Measurements from ENCODE around the gene SOD3.
A peak's percentile ranks its signal among the peaks of the same experiment; 100 is the strongest.

Gene SOD3

DNA sequence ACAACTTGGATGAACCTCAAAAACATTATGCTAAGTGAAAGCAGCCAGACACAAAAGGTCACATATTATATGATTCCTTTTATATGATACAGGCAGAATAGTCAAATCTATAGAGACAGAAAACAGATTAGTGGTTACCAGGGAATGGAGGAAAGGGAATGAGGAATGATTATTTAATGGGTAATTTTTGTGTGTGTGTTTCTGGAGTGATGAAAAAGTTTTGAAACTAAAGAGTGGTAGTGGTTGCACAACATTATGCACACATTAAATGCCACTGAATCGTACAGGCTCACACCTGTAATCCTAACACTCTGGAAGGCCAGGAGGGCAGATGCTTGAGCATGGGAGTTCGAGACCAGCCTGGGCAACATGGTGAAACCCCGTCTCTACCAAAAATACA is 19.6 kb upstream of the SOD3 start:
- DNase-seq = no peak

DNA sequence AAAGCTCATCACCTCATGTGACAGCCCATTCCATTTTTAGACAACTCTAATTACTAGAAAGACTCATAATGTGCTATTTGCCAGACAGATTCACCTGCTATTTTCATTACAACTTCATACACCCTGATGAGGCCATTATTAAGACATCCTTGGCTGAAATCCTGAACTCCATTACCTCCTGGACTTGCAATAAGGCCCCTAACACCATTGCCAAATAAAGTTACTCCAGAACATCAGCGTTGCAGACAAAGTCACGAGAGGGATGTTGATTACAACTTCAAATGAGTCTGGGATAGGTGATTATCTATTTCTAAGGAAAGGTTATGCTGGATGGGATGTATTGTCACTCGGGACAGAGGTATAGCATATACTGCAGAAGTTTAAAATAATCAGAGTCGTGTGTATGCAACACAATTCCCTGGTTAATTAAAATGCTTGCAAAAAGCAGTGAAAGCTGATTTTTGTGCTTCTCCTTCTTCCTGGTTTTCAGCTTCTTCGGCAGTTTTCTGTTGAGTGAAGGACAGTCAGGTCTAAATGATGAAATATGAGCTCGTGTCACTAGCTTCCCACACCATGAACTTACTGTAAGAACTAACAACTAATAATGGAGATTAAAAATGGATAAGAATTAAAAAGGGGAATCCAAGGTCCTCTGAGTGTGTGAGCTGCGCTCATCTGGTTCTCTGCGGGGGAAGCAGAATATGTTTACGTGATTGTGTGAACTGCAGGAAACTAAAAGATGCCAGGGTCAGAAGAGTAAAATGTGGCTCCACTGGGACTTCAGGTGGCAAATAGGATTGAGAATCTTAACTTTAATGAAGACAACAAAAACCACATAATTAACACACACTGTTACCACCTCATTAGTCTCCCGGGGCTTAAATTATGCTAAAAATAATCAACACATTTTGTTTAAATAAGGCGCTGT is 17.6 kb upstream of the SOD3 start:
- no peak for DNase-seq

DNA sequence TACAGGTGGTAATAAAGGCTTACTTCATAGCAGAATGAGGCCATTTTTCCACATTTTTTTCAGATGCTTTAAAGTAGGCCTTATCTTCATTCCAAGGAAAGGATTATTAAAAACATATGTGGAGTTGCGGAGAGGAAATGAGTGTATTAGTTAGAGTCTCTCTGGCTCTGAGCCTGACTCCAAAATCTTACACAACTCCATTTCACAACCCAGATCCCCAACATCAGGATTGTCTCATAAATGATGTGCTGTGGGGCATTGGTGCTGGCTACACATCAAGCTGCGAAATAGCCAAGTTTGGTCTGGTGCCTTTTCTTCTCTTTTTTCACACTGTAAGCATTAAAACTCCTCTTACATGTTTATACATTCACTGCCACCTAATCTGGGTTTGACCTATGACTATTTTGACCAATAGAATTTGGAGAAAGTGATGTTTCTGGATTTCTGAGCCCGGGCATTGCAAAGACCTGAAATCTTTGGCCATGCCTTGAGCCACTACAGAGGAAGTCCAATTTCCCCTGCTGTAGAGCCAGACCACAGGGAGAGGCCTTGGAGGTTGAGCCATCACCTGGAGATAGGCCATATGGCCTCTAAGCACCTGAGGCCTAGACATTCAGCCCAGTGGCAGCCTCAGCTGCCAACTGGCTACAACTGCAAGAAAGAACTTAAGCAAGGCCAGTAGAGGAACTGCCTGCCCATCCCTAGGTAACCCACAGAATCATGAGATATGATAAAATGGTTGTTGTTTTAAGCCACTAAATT is 16.7 kb upstream of the SOD3 start:
- peak; percentile 27 to 28 for DNase-seq

DNA sequence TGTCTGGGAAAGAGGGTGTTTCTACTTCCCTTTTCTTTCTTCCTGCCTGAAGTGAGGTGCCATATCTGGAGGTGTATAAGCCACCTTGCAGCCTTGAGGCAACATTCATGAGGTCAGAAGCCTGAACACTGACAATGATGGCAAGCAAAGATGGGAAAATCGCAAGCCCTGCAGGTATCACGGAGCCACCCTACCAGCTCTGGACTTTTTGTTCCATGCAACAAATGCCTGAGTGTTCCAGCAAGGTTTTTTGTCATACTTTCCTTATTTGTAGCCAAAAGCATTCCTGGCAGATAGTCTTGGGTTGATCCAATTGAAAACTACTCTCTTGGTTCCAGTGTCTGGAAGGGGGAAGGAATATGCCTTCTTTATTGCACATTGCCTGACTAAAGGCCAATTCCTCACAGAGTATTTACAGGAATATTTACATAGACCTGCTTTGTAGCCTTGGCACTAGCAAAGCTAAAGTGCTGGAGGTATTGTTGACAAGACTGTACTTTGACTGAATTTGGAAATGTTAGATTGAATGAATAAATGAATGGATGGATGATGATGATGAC is 14.4 kb upstream of the SOD3 start:
- no peak for DNase-seq

DNA sequence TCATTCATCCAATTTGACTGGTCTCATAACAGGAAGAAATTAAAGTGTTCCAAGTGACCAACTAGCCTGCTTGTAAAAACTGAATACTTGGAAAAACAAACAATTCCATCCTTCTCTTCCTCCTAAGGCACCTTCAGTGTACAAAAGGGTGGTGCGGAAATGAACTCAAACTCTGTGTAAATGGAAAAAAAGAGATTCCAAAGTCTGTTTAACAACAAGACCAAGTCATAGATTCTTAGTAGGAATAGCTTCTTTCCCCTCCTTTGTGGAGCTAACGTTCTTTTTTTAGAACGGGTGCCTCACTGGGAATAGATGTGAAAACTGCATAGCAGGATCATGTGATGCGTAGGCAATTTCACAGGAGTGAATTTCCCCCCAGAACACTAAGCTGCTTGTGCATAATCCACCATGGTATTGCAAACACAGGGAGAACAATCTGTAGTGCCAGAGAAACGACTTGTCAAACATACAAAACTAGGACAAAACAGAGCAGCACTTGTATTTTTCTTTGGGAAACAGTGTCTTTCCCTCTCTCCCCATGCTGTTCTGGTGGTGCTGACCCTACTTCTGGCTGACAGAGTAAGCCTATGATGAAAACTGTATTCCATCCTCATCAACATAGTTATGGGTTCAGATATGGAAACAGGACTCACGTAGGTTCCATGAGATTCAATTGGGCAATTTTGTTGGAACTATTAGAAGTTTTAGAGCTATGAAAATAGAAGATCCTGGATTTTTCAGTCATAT is 13.2 kb upstream of the SOD3 start:
- DNase-seq = no peak

DNA sequence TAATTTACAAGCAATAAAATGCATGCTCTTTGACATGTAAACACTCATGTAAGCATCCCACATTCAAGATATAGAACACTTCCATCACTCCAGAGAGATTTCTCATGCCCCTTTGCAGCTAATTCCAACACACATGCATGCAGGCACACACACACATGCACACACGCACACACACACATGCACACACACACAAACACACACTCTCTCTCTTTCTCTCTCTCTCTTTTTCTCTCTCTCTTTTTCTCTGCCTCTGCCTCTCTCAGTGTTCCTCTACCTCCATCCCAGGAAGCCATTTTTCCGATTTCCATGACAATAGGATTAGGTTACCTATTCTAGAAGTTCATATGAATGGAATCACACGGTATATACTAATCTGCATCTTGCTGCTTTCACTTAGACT is 11.9 kb upstream of the SOD3 start:
- no peak for DNase-seq

DNA sequence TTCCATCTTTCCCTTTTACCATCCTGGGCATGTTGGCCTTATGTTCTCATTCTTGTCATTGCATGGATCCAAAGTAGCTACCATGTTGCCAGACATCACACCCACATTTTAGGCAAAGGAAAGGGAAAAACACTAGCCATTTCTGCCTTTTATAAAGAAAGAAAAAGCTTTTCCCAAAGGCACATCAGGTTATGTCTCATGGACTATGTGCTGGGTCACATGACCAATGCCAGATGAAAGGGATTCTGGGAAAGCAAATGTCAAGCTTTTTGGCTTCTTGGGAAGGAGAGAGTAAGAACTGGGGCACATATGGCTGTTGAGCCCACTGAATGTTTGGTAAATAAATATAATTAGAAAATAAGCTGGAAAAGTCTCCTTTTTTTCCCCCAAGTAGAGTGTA is 4.3 kb upstream of the SOD3 start:
- no peak for DNase-seq

DNA sequence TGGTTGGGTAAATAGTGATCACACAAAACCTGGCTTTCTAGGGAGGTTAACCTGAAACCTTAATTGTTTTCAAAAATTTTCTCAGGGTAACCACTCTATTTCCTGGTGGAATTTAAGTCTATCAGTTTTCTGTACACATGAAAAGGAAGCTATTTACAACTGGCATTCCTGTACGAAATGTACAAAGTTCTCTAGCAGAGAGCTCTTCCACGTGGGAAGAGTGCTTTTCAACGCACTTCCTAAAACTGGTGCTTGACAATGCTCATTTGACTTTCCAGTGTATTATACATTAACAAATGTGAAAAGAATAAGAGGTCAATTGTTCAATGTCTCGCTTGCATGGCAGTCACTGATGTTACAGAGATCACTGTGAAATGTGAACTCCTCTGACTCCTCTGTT is 2.8 kb upstream of the SOD3 start:
- no peak for DNase-seq

DNA sequence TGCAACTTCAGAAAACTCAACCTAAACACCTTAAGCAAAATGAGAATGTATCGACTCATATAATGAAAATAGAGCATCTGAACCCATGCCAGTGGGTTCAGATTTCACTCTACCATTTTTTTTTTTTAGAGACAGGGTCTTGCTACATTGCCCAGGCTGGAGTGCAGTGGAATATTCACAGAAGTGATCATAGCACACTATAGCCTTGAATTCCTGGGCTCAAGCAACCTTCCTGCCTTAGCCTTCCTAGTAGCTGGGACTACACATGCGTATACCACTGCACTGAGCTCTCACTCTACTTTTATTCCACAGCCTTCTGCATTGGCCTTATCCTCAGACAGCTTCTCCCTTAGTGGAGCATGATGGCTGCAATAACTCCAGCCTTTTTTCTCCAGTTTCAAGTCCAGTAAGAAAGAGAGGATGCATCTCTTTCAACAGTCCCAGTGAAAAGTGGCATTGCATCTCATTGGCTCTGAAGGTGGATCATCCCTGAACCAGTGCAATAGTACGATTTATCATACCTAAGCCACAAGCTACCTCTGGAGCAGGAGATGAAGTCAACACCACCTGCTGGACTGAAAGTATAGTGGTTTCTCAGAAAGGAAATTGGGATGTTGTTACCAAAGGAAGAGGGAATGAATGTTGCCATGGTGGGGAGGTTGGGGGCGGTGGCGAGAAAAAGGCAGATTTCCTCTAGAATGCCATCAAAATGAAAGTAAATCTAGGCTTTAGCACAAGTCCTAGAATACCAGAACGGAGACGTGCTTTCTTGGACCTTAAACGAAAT is 2.0 kb upstream of the SOD3 start:
- DNase-seq = peak in 1 of 2 donors; percentile 43

DNA sequence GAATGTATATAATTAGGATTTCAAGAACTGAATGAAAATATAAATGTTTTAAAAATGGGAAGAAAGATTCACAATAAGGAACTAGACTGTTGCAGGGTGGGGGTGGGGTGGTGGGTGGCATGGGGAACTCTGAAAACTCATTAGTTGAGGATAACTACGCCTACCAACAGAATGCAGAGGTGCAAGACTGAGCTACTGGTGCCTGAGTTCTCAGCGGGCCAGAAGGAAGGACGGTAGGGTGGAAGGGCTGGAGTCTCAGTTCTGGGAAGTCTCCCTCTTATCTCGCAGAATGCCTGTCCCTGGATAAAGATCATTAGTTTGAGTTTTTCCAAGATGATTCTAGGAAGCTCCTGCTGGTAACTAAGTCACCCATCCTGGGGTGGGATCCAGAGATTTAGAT is 1.3 kb upstream of the SOD3 start:
- peak; percentile 55 to 74 for DNase-seq

DNA sequence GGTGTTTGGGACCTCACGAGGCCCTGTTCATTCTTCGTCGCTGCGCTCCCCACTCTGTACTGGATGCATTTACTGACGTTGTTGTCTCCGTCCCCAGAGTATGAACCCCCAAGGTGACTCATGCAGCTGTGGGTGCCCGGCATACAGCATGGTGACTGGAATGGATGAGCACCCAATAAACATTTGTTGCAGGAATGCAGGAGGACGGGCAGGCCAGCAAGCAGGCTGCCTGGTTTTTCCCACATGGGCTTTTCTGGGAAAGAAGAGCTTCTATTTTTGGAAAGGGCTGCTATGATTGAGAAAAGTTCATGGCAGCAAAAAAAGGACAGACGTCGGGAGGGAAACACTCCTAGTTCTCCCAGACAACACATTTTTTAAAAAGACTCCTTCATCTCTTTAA is 893 bp upstream of the SOD3 start:
- DNase-seq = no peak

DNA sequence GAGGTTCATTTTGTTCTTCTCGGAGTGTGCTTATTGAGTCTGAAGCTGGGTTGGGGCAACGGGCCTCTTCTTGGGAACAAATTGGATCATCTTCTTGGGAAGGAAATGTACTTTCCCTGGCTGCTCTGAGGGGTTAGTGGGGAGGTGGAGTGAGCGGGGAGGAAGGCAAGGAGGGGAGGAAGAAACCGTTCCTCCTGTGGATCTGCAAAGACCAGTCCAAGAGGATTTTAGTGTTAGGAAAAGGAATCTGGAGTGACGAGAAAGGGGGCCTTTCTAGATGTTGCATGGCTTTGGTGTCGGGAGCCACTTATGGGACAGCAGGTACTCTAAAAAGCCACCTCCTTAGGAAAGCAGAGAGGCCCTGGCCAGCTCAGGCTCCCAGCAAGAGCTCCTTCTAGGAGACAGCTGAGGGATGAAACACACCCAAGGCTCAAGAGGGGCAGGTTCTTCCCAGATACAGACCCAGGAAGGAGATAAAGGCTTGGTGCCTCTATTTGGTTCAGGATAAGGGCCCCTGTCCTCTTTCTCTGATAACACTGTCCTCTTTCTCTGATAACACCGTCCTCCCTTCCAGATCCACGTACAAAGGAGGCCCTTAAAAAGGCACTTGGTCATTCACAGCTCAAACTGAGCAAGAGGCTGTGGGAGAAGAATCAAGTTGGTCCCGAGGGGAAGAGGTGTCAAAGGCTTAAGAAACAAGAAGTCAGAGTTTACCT is 451 bp downstream of the SOD3 start:
- no peak for DNase-seq

DNA sequence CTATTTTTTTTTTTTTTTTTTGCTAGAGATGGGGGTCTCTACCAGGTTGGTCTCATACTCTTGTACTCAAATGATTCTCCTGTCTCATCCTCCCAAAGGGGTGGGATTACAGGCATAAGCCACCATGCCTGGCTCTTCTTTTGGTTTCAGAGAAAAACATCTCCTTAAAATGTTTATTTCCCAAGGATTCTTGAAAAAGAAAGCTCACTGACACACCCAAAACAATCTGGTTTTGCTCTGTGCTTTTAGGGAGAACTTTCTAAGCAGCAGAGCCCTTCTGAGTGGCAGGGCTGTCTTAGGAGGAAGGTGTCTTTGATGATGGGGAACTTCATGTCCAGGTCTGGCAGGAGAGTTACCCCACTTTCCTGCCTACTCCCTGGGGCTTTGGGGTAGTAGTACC is 1.2 kb downstream of the SOD3 start:
- DNase-seq = no peak

DNA sequence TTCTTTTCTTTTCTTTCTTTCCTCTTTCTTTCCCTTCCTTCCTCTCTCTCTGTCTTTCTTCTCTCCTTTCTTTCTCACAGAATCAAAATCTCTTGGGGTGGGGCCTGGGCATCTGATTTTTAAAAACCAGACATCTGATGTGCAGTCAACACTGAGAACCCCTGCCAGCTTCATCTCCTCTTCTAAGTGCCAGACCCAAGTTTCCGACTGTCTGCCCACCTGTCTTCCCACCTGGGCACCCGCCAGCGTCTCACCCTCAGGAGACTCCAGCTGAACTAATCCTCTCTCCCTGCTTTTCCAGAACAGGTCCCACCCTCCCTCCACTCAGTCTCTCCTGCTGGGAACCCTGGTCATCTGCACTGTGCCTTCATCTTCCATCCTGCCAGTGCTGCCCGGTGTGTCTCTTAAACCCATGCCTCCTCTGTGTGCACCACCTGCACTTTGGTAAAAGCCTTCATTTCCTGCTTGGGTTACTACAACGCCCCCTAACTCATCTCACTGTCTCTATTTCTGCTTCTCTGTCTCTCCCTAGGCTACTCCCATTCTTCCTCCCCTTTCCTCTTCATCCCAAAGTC is 2.8 kb downstream of the SOD3 start:
- DNase-seq = no peak

DNA sequence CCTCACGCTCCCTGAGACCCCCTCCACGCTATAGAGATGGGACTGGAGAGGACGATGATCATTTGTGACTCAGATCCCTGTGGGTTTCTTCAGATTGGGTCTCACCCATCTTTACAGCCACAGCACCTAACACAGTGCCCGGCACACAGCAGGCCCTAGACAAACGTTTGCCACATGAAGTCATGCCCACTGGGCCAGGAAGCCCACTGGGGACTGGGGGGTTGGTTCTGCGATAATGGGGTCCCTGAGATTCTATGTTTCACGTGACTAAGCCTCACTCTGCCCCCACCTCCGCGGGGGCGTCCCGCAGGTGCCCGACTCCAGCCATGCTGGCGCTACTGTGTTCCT is 3.8 kb downstream of the SOD3 start:
- DNase-seq = no peak

DNA sequence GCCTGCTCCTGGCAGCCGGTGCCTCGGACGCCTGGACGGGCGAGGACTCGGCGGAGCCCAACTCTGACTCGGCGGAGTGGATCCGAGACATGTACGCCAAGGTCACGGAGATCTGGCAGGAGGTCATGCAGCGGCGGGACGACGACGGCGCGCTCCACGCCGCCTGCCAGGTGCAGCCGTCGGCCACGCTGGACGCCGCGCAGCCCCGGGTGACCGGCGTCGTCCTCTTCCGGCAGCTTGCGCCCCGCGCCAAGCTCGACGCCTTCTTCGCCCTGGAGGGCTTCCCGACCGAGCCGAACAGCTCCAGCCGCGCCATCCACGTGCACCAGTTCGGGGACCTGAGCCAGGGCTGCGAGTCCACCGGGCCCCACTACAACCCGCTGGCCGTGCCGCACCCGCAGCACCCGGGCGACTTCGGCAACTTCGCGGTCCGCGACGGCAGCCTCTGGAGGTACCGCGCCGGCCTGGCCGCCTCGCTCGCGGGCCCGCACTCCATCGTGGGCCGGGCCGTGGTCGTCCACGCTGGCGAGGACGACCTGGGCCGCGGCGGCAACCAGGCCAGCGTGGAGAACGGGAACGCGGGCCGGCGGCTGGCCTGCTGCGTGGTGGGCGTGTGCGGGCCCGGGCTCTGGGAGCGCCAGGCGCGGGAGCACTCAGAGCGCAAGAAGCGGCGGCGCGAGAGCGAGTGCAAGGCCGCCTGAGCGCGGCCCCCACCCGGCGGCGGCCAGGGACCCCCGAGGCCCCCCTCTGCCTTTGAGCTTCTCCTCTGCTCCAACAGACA is 4.4 kb downstream of the SOD3 start:
- no peak for DNase-seq

DNA sequence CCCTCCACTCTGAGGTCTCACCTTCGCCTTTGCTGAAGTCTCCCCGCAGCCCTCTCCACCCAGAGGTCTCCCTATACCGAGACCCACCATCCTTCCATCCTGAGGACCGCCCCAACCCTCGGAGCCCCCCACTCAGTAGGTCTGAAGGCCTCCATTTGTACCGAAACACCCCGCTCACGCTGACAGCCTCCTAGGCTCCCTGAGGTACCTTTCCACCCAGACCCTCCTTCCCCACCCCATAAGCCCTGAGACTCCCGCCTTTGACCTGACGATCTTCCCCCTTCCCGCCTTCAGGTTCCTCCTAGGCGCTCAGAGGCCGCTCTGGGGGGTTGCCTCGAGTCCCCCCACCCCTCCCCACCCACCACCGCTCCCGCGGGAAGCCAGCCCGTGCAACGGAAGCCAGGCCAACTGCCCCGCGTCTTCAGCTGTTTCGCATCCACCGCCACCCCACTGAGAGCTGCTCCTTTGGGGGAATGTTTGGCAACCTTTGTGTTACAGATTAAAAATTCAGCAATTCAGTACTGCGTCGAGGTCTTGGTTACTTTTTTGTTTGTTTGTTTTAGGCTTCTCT is 5.0 kb downstream of the SOD3 start:
- DNase-seq = no peak

DNA sequence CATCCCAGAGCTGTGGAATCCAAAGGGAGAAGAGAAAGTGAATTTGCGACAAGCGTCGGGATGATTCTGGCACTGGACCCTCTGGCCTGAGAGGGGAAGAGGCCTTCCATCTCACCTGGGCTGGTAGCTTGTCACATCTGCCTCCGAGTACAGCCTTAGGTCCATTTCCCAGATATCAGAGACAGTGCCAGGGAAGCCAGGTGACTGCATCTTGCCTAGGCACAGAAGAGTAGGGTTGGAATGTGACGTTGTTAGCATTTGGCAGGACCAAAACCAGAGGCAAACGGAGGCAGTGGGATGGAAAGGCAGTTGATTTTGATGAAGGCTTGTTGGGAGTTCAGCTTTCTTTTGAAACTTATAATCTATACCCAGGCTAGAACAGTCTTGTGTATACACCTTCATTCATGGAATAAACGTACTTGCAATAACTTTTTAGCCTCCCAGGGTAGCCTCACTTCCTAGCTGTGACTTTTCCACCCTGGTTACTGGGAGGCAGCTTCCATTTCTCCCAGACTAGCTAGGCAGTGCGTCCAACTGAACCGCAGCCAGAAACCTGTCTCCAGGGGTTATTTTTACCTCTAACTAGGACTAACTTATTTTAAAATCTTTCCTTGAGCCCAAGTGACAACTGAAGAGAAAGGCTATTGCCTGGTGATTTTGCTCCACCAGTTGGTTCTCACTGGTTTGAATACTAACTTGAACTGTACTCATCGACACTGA is 5.9 kb downstream of the SOD3 start:
- DNase-seq = no peak

DNA sequence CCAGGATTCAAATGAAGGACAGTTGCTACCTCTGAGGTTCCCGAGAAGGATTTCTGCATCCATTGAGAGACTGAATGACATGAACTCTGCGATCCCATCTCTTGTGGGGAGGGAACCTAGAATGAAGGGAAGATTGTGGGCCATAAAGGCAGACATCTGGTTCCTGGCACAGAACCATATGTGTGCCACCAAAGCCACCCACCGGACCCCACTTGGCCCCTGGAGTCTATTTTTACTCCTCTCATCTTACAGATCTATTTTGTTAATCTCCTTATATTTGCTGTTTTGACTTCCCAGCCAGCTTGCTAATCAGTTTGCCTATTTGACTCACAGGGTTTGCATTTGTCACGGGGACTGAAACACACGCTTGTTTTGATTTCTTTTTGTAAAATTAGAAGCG is 7.3 kb downstream of the SOD3 start:
- DNase-seq = no peak

DNA sequence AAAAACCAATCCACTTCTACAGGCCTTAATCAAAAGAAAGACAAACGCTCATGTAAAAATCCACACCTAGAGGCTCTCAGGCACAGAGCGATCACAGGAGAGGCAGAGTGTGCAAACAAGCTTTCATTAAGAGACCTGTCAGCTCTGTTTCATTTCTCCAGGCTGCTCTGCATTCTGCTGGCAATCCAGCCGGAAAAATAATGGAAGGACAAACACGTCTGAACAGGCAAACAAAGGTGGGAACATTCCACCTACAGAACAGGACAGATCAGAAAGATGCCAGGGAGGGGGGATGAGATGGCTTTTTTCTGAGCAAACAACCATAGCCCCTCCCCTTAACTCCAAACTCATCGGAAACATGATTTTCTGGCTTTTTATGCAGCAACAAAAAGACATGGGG is 9.7 kb downstream of the SOD3 start:
- DNase-seq = no peak
